H1 (cell line): ENCODE measurements around the gene FCF1. TPM values are rescaled to one million over a fixed set of nuclear protein-coding genes. Genes with fewer than 3 reads are reported as not detected.

Experiments
- CTCF ChIA-PET: fragments of 300-600 bp; sonication (Branson Sonifier 250); formaldehyde crosslinking; loops from one replicate; lab custom pipeline; 2021; ENCODE audit not compliant: partially characterized antibody; lab: Charles Lee
- POLR2A ChIA-PET: fragments of 300-600 bp; sonication (Branson Sonifier 250); formaldehyde crosslinking; loops from one replicate; lab custom pipeline; 2021; ENCODE audit warnings: inconsistent platforms; ENCODE audit not compliant: partially characterized antibody; lab: Charles Lee
- DNase-seq, 2 experiments: peaks; one replicate each; pipeline versions ENCODE4 v3.0.0 to v3.0.0-alpha.2; 2010 to 2022; ENCODE audit warnings: low spot score in 2 of 2, low read depth in 1 of 2, mixed read lengths in 1 of 2
- FAIRE-seq: peaks from 2 replicates; lab custom pipeline; 2011; peaks lifted over from hg19 to GRCh38; lab: Jason Lieb, UNC
- H2AFZ ChIP-seq: 2 replicates; pipeline ENCODE4 v1.8.1; 2012; ENCODE audit warnings: low read length, inconsistent platforms
- H2AK5ac ChIP-seq: 2 replicates; pipeline ENCODE4 v1.6.1; 2013; ENCODE audit warnings: low read depth, low read length
- H2BK120ac ChIP-seq: replicated peaks from 2 replicates; pipeline ENCODE3; 2013; ENCODE audit warnings: low read depth, low read length, inconsistent platforms
- H2BK12ac ChIP-seq: 2 replicates; pipeline ENCODE4 v1.6.1; 2013; ENCODE audit warnings: low read depth, low read length
- H2BK15ac ChIP-seq: 2 replicates; pipeline ENCODE4 v1.6.1; 2013; ENCODE audit warnings: low read length
- H2BK20ac ChIP-seq: 2 replicates; pipeline ENCODE4 v1.6.1; 2013; ENCODE audit warnings: low read length
- H2BK5ac ChIP-seq: 2 replicates; pipeline ENCODE4 v1.6.1; 2013; ENCODE audit warnings: low read depth, low read length
- H3K14ac ChIP-seq: 2 replicates; pipeline ENCODE4 v1.6.1; 2013; ENCODE audit warnings: inconsistent platforms; ENCODE audit not compliant: insufficient read length
- H3K18ac ChIP-seq: 2 replicates; pipeline ENCODE4 v1.6.1; 2013; ENCODE audit warnings: low read length; ENCODE audit errors: extremely low read depth
- H3K23ac ChIP-seq: 2 replicates; pipeline ENCODE4 v1.6.1; 2013; ENCODE audit warnings: inconsistent platforms; ENCODE audit not compliant: insufficient read length
- H3K23me2 ChIP-seq: 2 replicates; pipeline ENCODE4 v1.6.1; 2013; ENCODE audit warnings: low read depth, low read length
- H3K27ac ChIP-seq: 2 replicates; pipeline ENCODE4 v1.6.1; 2011; ENCODE audit warnings: low read depth, low read length, inconsistent platforms
- H3K27me3 ChIP-seq, 4 experiments: replicated peaks in 1 of 4; 1 replicate in 1 of 4; 2 replicates in 3 of 4; pipeline versions ENCODE4 v1.6.1 to v1.8.1; 2011 to 2013; ENCODE audit warnings: low read length in 3 of 4, mild to moderate bottlenecking in 3 of 4, inconsistent platforms in 2 of 4, mixed read lengths in 2 of 4, moderate library complexity in 1 of 4; ENCODE audit not compliant: control insufficient read depth in 3 of 4, insufficient read depth in 3 of 4; ENCODE audit errors: extremely low read depth in 1 of 4
- H3K36me3 ChIP-seq, 4 experiments: 2 replicates each; pipeline versions ENCODE4 v1.6.1 to v1.8.1; 2011 to 2013; ENCODE audit warnings: mild to moderate bottlenecking in 4 of 4, low read length in 3 of 4, moderate library complexity in 2 of 4, control low read depth in 1 of 4, inconsistent platforms in 1 of 4; ENCODE audit not compliant: insufficient read depth in 4 of 4, control insufficient read depth in 2 of 4
- H3K4ac ChIP-seq: replicated peaks from 2 replicates; pipeline ENCODE3; 2013; ENCODE audit warnings: low read length, low read depth, mixed read lengths, inconsistent platforms; ENCODE audit not compliant: insufficient read length
- H3K4me1 ChIP-seq, 4 experiments: replicated peaks in 1 of 4; 1 replicate in 1 of 4; 2 replicates in 3 of 4; pipeline versions ENCODE4 v1.6.1 to v1.8.1; 2011 to 2013; ENCODE audit warnings: low read length in 3 of 4, inconsistent platforms in 2 of 4, mixed read lengths in 1 of 4; ENCODE audit not compliant: insufficient read depth in 4 of 4, control insufficient read depth in 3 of 4
- H3K4me2 ChIP-seq, 2 experiments: 2 replicates each; pipeline versions ENCODE4 v1.6.1 to v1.8.1; 2011 to 2013; ENCODE audit warnings: low read depth in 2 of 2, low read length in 2 of 2, control low read depth in 1 of 2, inconsistent platforms in 1 of 2, mild to moderate bottlenecking in 1 of 2; ENCODE audit not compliant: insufficient read depth in 1 of 2
- H3K4me3 ChIP-seq, 4 experiments: fragments of 200-600, 300-600 bp in 1 of 4; sonication (generic), shearing (Covaris generic), sonication (Bioruptor Twin) in 1 of 4; 2 replicates each; pipeline versions ENCODE4 v1.5.1 to v1.8.1; 2011 to 2016; ENCODE audit warnings: low read length in 4 of 4, low read depth in 3 of 4, control low read depth in 2 of 4, inconsistent platforms in 2 of 4, mild to moderate bottlenecking in 2 of 4, mixed read lengths in 1 of 4, moderate library complexity in 1 of 4; ENCODE audit not compliant: insufficient read depth in 2 of 4; ENCODE audit errors: extremely low read depth in 1 of 4
- H3K56ac ChIP-seq: replicated peaks from 2 replicates; pipeline ENCODE3; 2013; ENCODE audit warnings: low read depth, mild to moderate bottlenecking, mixed read lengths, low read length, inconsistent platforms; ENCODE audit not compliant: insufficient read length
- H3K79me1 ChIP-seq: 2 replicates; pipeline ENCODE4 v1.6.1; 2013; ENCODE audit warnings: low read depth, low read length, control low read depth
- H3K79me2 ChIP-seq, 2 experiments: 2 replicates each; pipeline versions ENCODE4 v1.6.1 to v1.8.1; 2012 to 2013; ENCODE audit warnings: low read length in 2 of 2, mild to moderate bottlenecking in 2 of 2, inconsistent platforms in 1 of 2; ENCODE audit not compliant: insufficient read depth in 2 of 2, control insufficient read depth in 1 of 2
- H3K9ac ChIP-seq, 4 experiments: replicated peaks in 1 of 4; 1 replicate in 1 of 4; 2 replicates in 3 of 4; pipeline versions ENCODE4 v1.6.1 to v1.8.1; 2011 to 2013; ENCODE audit warnings: low read depth in 3 of 4, low read length in 3 of 4, control low read depth in 2 of 4, mild to moderate bottlenecking in 2 of 4, moderate library complexity in 2 of 4, inconsistent platforms in 1 of 4; ENCODE audit errors: extremely low read depth in 1 of 4
- H3K9me3 ChIP-seq, 2 experiments: 2 replicates each; pipeline versions ENCODE4 v1.6.1 to v1.8.1; 2012 to 2013; ENCODE audit warnings: mild to moderate bottlenecking in 2 of 2, moderate library complexity in 2 of 2, control low read depth in 1 of 2, inconsistent platforms in 1 of 2, low read depth in 1 of 2, low read length in 1 of 2, mixed read lengths in 1 of 2; ENCODE audit not compliant: insufficient read depth in 2 of 2
- H4K20me1 ChIP-seq, 2 experiments: replicated peaks in 1 of 2; 2 replicates each; pipeline versions ENCODE3 to v1.8.1; 2011 to 2013; ENCODE audit warnings: inconsistent platforms in 2 of 2, low read length in 2 of 2, mild to moderate bottlenecking in 1 of 2; ENCODE audit not compliant: insufficient read depth in 2 of 2, control insufficient read depth in 1 of 2
- H4K5ac ChIP-seq: 2 replicates; pipeline ENCODE4 v1.6.1; 2013; ENCODE audit warnings: low read length, low read depth, mixed read lengths, inconsistent platforms; ENCODE audit not compliant: insufficient read length
- H4K8ac ChIP-seq: 2 replicates; pipeline ENCODE4 v1.8.0; 2013; ENCODE audit warnings: mild to moderate bottlenecking, moderate library complexity, low read length, inconsistent platforms; ENCODE audit not compliant: insufficient read depth; ENCODE audit errors: extremely low read depth
- H4K91ac ChIP-seq: replicated peaks from 2 replicates; pipeline ENCODE3; 2013; ENCODE audit warnings: low read length, mixed read lengths, inconsistent platforms; ENCODE audit not compliant: insufficient read length
- RAD21 ChIP-seq, 2 experiments: IDR thresholded peaks in 1 of 2; conservative IDR thresholded peaks in 1 of 2; 2 replicates each; pipeline ENCODE4 v1.6.1; 2011; ENCODE audit warnings: low read depth in 2 of 2, low read length in 2 of 2, improper control_type of control experiment in 1 of 2, inconsistent platforms in 1 of 2, mild to moderate bottlenecking in 1 of 2, moderate library complexity in 1 of 2
- RFX5 ChIP-seq: IDR thresholded peaks from 2 replicates; pipeline ENCODE4 v1.6.1; 2011; ENCODE audit warnings: low read depth, low read length, improper control_type of control experiment, borderline replicate concordance
- WGBS, 2 experiments: shearing (Covaris generic) in 1 of 2; methylation state at CpG; one replicate each; pipeline versions ENCODE4 v1.1.6 to v1.1.7; 2013 to 2015; ENCODE audit warnings: low lambda C conversion rate in 2 of 2, mixed read lengths in 2 of 2, inconsistent platforms in 1 of 2, low coverage in 1 of 2, missing lambda C conversion rate in 1 of 2; ENCODE audit not compliant: insufficient replicate concordance in 2 of 2, insufficient coverage in 1 of 2, insufficient read length in 1 of 2; ENCODE audit errors: extremely low coverage in 1 of 2, missing lambda C conversion rate in 1 of 2; 5-methylcytosine and 5-hydroxymethylcytosine counted together
- polyA plus RNA-seq, 7 experiments: library from polyadenylated mRNA; depleted of rRNA in 3 of 7; stranded (reverse) in 5 of 7; unstranded in 2 of 7; fragments of >200 nt in 5 of 7; fragments of 200-250 nt in 2 of 7; gene quantifications; 1 replicate in 5 of 7; 2 replicates in 1 of 7; 4 replicates in 1 of 7; pipeline versions ENCODE4 v1.2.1 to v1.2.3, GENCODE V29; 2011 to 2013; ENCODE audit warnings: missing spikeins in 2 of 7, mixed read lengths in 2 of 7
- total RNA-seq: library from RNA; stranded (reverse); fragmentation: NEBNext Ultra II Directional; extraction: Animal tissue kit (Norgen Biotek cat#: 25700); gene quantifications from 2 replicates; pipeline ENCODE4 v1.2.1, GENCODE V29; 2021

The FCF1 gene
- total and polyA plus RNA-seq, 2 of the 8 experiments (the other 6 are each of a cell fraction or from before 2014, with no cell fraction given): 48.1 to 84.3 TPM

DNA sequence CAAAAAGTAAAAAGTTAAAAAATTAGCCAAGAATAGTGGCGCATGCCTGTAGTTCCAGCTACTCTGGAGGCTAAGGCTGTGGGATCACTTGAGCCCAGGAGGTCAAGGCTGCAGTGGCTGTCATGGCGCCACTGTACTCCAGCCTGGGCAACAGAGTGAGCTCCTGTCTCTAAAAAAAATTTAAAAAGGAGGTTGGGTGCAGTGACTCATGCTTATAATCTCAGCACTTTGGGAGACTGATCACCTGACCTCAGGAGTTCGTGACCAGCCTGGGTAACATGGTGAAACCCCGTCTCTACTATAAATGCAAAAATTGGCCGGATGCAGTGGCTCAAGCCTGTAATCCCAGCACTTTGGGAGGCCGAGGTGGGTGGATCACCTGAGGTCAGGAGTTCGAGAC is 42.0 kb downstream of the FCF1 start:
- no peaks in the 10 kb centered on the region for H3K79me2 ChIP-seq
- 0 out of 4 replicates have a peak, but pooled peaks cover 7% of the 10 kb centered on the region in 2 experiments for H3K9me3 ChIP-seq
- no peak overlapping the region for H3K23ac ChIP-seq
- no peaks in the 10 kb centered on the region for H3K23me2 ChIP-seq
- DNase-seq: no peak
- no peak overlapping the region for H3K4me3 ChIP-seq
- H3K18ac ChIP-seq: no peak overlapping the region
- no peak overlapping the region for H2BK12ac ChIP-seq
- H2BK5ac ChIP-seq: no peak overlapping the region
- TF ChIP-seq RAD21 (IDR thresholded peaks at IDR 0.05 in 1 of 2, conservative IDR thresholded peaks at IDR 0.05 in 1 of 2; ENCODE audit: low read depth in 2 of 2, low read length in 2 of 2) (no peak), RFX5 (no peak)
- H3K4me2 ChIP-seq: no peak overlapping the region
- 79% methylated on average over 7 of the region's 7 CpGs; no CpG with 5 or more reads in 1 of the 2 experiments for WGBS, 2 experiments
- H4K5ac ChIP-seq: no peak overlapping the region
- no peaks in the 10 kb centered on the region for H3K79me1 ChIP-seq
- ChIA-PET POLR2A (interaction anchor here (2.7 kb wide), 1 partner anchor 8 kb away, joined by 17 read pairs; the partner anchor contains the start of gene YLPM1), CTCF (interaction anchor here (0.6 to 2.2 kb wide), 2 partner anchors 8 to 11 kb away, joined by 4 to 11 read pairs; partner anchors contain the start of gene YLPM1)
- H3K4me1 ChIP-seq: no peaks in the 10 kb centered on the region
- H3K27ac ChIP-seq: no peak overlapping the region
- H2BK15ac ChIP-seq: no peak overlapping the region
- no peak overlapping the region for H3K4ac ChIP-seq
- no peak overlapping the region; the same call in 1 of the 2 replicates for H4K8ac ChIP-seq
- no peak overlapping the region for H2BK20ac ChIP-seq
- H4K20me1 ChIP-seq: no peaks in the 10 kb centered on the region
- H3K9ac ChIP-seq: no peak overlapping the region
- H2AK5ac ChIP-seq: no peak overlapping the region
- H4K91ac ChIP-seq: no peak overlapping the region
- H2AFZ ChIP-seq: no peak overlapping the region
- no peaks in the 10 kb centered on the region for H3K36me3 ChIP-seq
- FAIRE-seq: no peak
- H3K14ac ChIP-seq: no peak overlapping the region
- no peak overlapping the region for H3K56ac ChIP-seq
- no peak overlapping the region for H2BK120ac ChIP-seq
- no peaks in the 10 kb centered on the region for H3K27me3 ChIP-seq
